ENCODE measurements around the gene ZBTB14. TPM values are rescaled to one million over a fixed set of nuclear protein-coding genes. Genes with fewer than 3 reads are reported as not detected.

Gene ZBTB14
- total and polyA plus RNA-seq, 4 donors: 2.2 to 6.9 (median 4.4) TPM

Other genes with a start within 250 kb of the ZBTB14 start
- under 1 TPM in 1 of 2 donors, not detected in 1; 0.75 TPM for gene AKAIN1, start 98.5 kb downstream of the ZBTB14 start, total RNA-seq
- under 1 TPM in 1 of 2 donors, not detected in 1; 0.31 TPM for gene AKAIN1, start 98.5 kb downstream of the ZBTB14 start, polyA plus RNA-seq
- gene EPB41L3, start 248.3 kb upstream of the ZBTB14 start, total RNA-seq: 10 to 100 TPM in 1 of 2 donors, 1 to 10 TPM in 1; 6.7 to 14.5 TPM
- gene EPB41L3, start 248.3 kb upstream of the ZBTB14 start, polyA plus RNA-seq: 1 to 10 TPM; 1.4 to 3.6 TPM